ENCODE data around the gene SLC9A6. TPM values are rescaled to one million over a fixed set of nuclear protein-coding genes. Genes with fewer than 3 reads are reported as not detected.
A peak's percentile ranks its signal among the peaks of the same experiment; 100 is the strongest.

Gene SLC9A6
- total and polyA plus RNA-seq, 10 of the 15 experiments (the other 5 are each of a cell fraction or from before 2014, with no cell fraction given) = 4.5 to 14.6 (median 10.7) TPM

DNA sequence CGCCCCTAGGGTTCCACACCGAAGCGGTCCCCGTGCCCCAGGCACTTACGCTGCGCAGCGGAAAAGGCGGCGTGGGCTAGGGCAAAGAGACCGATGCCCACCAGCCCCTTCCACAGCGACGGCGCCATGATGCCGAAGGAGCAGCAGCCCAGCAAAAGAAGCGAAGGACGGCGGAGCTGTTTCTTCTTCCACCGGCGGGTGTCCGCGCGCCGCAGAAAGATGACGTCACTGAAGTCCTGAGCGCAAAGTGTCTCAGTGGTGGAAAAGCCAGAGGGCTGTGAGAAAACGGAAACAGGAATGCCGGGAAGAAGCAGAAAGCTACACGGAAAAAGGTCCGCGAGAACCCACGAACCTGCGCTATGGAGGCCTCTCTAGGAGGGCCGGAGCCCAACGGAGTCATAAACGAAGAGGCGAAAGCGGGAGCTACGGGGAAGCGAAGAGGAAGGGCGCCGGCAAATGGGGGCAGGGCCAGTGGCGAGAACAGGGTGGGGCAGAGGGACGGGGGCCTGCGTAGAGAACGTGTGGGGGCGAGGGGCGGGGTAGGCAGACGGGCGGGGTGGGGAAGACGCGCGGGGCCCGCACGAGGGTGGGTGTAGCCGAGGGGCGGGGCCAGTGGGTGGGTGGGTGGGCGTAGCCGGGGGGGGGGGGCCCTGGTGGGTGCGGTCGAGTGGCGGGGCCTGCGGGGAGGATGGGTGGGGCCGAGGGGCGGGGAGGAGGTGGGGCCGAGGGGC is 11.5 kb upstream of the SLC9A6 start, which contains the start of gene MMGT1 (continued):
- TF ChIP-seq BHLHE40 (IDR thresholded peaks at IDR 0.05; ENCODE audit: borderline replicate concordance in 1 of 2, low read depth in 2 of 2, low read length in 1 of 2) (no peak), ZNF274 (IDR thresholded peaks at IDR 0.05; ENCODE audit: insufficient read depth, insufficient read length) (no peak), CHD2 (IDR thresholded peaks at IDR 0.05; ENCODE audit: borderline replicate concordance, low read depth, low read length) (0 out of 2 replicates have a peak, but pooled peaks have one; percentile 50), SP1 (IDR thresholded peaks at IDR 0.05; ENCODE audit: low read depth, low read length) (no peak), POLR2AphosphoS2 (IDR thresholded peaks at IDR 0.05; ENCODE audit: low read depth, low read length) (0 out of 2 replicates have a peak, but pooled peaks have one; percentile 32), ZNF217 (IDR thresholded peaks at IDR 0.05) (no peak), FOS (IDR thresholded peaks at IDR 0.05; ENCODE audit: borderline replicate concordance, extremely low read depth, insufficient read length) (no peak), RELA (IDR thresholded peaks at IDR 0.05; ENCODE audit: borderline replicate concordance, partially characterized antibody) (no peak), FOXM1 (IDR thresholded peaks at IDR 0.05; ENCODE audit: low read depth, low read length) (no peak), IRF4 (IDR thresholded peaks at IDR 0.05; ENCODE audit: low read depth, low read length) (no peak), BACH1 (IDR thresholded peaks at IDR 0.05; ENCODE audit: borderline replicate concordance) (peak; percentile 12; the same call in 1 of the 2 replicates), MXI1 (IDR thresholded peaks at IDR 0.05; ENCODE audit: low read depth, low read length) (0 out of 2 replicates have a peak, but pooled peaks have one; percentile 32), MEF2A (IDR thresholded peaks at IDR 0.05; ENCODE audit: insufficient read depth, low read depth, low read length) (no peak), MTA2 (IDR thresholded peaks at IDR 0.05; ENCODE audit: low read depth) (peak; percentile 32; the same call in 1 of the 2 replicates), SMARCA5 (IDR thresholded peaks at IDR 0.05) (no peak), TAF1 (IDR thresholded peaks at IDR 0.05; ENCODE audit: borderline replicate concordance, low read depth, low read length) (0 out of 2 replicates have a peak, but pooled peaks have one; percentile 27), JUND (IDR thresholded peaks at IDR 0.05; ENCODE audit: low read depth, low read length) (no peak; the same call in 1 of the 2 replicates), TCF3 (IDR thresholded peaks at IDR 0.05; ENCODE audit: borderline replicate concordance, insufficient read depth, low read depth, low read length) (no peak)
- TF ChIP-seq, protein P1, sequence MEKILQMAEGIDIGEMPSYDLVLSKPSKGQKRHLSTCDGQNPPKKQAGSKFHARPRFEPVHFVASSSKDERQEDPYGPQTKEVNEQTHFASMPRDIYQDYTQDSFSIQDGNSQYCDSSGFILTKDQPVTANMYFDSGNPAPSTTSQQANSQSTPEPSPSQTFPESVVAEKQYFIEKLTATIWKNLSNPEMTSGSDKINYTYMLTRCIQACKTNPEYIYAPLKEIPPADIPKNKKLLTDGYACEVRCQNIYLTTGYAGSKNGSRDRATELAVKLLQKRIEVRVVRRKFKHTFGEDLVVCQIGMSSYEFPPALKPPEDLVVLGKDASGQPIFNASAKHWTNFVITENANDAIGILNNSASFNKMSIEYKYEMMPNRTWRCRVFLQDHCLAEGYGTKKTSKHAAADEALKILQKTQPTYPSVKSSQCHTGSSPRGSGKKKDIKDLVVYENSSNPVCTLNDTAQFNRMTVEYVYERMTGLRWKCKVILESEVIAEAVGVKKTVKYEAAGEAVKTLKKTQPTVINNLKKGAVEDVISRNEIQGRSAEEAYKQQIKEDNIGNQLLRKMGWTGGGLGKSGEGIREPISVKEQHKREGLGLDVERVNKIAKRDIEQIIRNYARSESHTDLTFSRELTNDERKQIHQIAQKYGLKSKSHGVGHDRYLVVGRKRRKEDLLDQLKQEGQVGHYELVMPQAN (conservative IDR thresholded peaks at IDR 0.05) = peak; percentile 47; the same call in 1 of the 2 replicates
- TF ChIP-seq, protein P2, sequence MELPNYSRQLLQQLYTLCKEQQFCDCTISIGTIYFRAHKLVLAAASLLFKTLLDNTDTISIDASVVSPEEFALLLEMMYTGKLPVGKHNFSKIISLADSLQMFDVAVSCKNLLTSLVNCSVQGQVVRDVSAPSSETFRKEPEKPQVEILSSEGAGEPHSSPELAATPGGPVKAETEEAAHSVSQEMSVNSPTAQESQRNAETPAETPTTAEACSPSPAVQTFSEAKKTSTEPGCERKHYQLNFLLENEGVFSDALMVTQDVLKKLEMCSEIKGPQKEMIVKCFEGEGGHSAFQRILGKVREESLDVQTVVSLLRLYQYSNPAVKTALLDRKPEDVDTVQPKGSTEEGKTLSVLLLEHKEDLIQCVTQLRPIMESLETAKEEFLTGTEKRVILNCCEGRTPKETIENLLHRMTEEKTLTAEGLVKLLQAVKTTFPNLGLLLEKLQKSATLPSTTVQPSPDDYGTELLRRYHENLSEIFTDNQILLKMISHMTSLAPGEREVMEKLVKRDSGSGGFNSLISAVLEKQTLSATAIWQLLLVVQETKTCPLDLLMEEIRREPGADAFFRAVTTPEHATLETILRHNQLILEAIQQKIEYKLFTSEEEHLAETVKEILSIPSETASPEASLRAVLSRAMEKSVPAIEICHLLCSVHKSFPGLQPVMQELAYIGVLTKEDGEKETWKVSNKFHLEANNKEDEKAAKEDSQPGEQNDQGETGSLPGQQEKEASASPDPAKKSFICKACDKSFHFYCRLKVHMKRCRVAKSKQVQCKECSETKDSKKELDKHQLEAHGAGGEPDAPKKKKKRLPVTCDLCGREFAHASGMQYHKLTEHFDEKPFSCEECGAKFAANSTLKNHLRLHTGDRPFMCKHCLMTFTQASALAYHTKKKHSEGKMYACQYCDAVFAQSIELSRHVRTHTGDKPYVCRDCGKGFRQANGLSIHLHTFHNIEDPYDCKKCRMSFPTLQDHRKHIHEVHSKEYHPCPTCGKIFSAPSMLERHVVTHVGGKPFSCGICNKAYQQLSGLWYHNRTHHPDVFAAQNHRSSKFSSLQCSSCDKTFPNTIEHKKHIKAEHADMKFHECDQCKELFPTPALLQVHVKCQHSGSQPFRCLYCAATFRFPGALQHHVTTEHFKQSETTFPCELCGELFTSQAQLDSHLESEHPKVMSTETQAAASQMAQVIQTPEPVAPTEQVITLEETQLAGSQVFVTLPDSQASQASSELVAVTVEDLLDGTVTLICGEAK (IDR thresholded peaks at IDR 0.05; ENCODE audit: borderline replicate concordance) = no peak
- TF ChIP-seq, protein P3, sequence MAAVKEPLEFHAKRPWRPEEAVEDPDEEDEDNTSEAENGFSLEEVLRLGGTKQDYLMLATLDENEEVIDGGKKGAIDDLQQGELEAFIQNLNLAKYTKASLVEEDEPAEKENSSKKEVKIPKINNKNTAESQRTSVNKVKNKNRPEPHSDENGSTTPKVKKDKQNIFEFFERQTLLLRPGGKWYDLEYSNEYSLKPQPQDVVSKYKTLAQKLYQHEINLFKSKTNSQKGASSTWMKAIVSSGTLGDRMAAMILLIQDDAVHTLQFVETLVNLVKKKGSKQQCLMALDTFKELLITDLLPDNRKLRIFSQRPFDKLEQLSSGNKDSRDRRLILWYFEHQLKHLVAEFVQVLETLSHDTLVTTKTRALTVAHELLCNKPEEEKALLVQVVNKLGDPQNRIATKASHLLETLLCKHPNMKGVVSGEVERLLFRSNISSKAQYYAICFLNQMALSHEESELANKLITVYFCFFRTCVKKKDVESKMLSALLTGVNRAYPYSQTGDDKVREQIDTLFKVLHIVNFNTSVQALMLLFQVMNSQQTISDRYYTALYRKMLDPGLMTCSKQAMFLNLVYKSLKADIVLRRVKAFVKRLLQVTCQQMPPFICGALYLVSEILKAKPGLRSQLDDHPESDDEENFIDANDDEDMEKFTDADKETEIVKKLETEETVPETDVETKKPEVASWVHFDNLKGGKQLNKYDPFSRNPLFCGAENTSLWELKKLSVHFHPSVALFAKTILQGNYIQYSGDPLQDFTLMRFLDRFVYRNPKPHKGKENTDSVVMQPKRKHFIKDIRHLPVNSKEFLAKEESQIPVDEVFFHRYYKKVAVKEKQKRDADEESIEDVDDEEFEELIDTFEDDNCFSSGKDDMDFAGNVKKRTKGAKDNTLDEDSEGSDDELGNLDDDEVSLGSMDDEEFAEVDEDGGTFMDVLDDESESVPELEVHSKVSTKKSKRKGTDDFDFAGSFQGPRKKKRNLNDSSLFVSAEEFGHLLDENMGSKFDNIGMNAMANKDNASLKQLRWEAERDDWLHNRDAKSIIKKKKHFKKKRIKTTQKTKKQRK (IDR thresholded peaks at IDR 0.05; ENCODE audit: low read depth, low read length) = no peak

Measured in GM12878 (cell line).